ENCODE data around the gene PSMC2. TPM values are rescaled to one million over a fixed set of nuclear protein-coding genes. Genes with fewer than 3 reads are reported as not detected.
"Not testable (repeated sequence)": the region's sequence is repeated elsewhere in the genome, so short reads cannot be mapped to it uniquely, and the experiment has no call there.

PSMC2 gene
- total RNA-seq, 1 experiment from 2014 or later: 415 TPM

GRCh38 chr7:103379270-103379975, 32.0 kb downstream of the PSMC2 start:
- no peak for DNase-seq (ENCODE audit: low spot score)

DNA sequence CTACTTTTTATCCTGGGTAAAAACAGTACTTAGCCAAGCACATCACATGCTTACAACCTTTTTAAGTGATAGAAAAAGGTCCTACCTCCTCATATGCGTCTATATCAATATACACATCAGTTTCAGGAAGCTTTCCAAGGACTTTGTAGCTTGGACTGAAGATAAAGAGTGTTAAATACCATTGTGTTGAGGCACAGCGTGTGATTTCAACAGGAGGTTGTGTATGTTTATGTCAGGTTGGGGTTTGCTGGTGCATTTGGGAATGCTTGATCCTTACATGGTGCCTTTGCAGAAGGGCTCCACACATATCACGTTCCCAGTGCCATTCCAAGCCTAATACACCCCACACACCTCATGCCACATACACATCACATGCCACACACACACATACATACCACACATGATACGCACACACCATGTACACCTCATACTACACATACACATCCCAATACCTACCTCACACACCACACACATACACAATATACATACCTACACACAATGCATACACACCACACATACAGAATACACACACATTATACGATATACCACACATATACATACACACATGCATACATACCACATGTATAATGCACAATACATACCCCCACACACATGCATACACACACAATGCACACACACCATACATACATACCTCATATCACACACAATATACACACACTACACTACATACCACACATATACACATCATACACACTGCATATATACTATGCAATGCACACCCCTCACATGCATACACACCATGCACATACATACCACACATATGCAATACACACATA, 33.1 kb downstream of the PSMC2 start:
- DNase-seq (ENCODE audit: low spot score): no peak

GRCh38 chr7:103381280-103382031, 34.0 kb downstream of the PSMC2 start:
- DNase-seq (ENCODE audit: low spot score): no peak

GRCh38 chr7:103382032-103382402, 34.6 kb downstream of the PSMC2 start:
- no peak for DNase-seq (ENCODE audit: low spot score)

DNA sequence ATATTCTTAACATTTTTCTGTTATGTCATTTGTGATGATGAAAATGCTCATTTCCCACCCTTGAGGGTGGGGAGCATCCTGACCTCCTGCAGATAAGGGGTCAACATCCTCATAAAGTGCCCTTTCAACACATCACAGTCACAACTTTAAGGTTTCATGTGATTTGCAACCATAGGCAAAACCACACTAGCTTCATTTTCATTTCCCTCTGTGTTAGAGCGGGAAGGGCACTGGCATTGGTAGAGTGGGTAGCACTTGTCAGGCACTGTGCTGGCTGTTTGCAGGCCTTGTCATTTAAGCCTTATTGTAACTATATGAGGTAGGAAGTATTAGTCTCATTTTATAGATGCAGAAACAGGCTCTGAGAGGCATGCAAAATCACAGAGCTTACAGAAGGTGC, 39.8 kb downstream of the PSMC2 start:
- no peak for DNase-seq (ENCODE audit: low spot score)

DNA sequence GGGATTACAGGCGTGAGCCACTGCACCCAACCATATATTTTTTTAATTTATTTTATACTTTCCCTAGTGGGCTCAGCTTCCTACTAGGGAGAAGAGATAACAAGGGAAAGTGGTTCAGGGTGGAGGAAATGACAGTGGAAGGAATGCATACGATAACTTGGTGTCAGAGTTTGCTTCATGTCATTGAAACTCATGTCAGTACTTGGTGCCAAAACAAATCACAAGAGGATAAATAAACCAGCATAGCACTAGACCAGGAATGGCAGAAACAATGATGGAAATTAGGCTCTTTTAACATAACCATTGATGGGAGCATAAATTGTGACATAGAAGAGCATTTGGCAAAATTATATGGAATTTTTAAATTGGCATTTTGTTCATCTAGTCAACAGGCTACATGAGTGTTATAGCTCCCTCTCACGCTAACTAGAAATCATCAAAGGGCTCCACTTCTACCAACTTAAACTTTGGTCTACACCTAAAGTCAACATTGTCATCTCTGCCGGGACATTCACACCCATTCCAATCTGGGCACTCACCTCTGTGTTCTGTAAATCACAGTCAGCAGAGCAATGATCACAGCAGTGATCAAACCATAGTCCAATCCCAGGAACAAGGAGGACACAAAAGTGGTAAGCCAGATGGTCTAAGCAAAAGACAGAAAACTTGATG, 41.2 kb downstream of the PSMC2 start:
- DNase-seq (ENCODE audit: low spot score): no peak

DNA sequence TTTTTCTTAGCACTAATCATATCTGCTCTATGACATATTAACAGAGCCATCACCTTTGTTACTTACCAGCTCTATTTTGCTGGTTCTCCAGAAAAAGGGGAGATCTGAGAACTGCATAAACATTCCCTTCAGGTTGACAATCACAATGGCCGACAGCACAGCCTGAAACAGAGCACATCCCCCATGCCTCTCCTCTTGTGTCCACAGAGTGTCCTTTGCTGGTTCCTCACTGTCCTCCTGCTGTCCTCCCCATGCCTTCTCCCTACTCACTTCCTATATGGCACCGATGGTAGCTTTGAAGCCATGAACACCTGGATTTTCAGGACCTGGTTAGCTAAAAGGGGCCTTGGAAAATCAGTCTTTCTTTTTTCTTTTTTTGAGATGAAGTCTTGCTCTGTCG, 41.8 kb downstream of the PSMC2 start:
- DNase-seq (ENCODE audit: low spot score): no peak

DNA sequence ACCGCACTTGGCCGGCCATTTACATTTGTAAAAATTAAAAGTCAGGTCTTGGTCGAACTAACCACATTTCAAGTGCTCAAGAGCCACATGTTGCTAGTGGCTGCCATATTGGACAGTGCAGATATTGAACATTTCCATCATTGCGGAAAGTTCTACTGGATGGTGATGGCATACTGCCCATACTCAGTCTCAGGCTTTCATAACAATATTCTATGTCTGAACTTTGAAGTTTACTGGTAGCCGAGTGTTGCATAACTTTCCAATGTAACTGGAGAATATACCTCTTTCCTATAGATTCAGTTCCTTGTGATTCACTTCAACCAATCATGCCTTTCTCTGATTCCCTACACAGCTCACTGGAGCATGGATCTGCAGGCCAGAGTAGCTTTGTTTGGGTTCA, 43.7 kb downstream of the PSMC2 start:
- no peak for DNase-seq (ENCODE audit: low spot score)

- no peak for DNase-seq (ENCODE audit: low spot score)
Measured at GRCh38 chr7:103391976-103392375, 44.5 kb downstream of the PSMC2 start.

DNA sequence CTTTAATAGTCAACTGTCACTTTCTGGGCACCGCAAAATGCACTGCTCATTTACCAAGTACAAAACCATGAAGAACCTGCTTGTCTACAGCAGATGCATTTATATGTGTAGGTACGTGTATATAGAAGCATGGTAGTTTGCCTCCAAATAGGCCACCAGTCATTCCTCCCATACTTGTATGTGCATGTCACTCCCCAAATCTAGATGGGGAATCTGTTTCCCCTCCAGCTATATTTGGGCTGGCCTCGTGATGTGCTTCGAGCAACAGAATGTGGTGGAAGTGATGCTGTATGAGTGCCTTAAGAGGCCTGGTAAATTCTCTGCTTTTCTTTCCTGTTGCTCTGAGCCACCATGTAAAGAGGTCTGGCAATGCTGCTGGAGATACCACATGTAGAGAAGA, 47.1 kb downstream of the PSMC2 start:
- no peak for DNase-seq (ENCODE audit: low spot score)

DNA sequence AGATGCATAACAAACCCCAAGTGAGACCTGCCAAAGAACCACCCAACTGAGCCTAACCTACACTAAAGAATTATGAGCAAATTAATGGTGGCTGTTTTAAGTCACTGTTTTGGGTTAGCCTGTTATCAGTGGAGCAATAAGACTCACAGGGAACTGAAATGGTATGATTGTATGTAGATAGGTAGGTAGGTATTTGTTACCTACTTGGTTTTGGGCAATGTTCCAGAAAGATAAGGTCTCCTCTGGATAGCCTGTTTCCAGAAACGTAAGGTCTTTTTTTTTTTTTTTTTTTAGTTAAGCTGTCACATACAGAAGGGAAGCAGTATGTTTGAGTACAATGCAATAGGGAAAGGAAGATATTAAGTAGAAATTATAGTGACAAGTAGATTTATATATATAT, 47.6 kb downstream of the PSMC2 start:
- DNase-seq (ENCODE audit: low spot score): no peak

DNA sequence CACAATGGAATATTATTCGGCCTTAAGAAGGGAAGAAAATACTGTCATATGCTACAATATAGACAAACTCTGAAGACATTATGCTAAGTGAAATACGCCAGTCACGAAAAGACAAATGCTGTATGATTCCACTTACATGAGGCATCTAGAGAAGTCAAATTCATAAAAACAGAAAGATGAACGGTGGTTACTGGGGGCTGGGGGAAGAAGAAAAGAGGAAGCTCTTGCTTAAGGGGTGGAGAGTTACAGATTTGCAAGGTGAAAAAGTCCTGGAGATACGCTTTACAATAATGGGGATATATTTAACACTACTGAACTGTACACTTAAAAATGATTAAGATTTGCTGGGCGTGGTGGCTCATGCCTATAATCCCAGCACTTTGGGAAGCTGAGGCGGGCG, 49.0 kb downstream of the PSMC2 start:
- DNase-seq (ENCODE audit: low spot score): no peak

- no peak for DNase-seq (ENCODE audit: low spot score)
Measured at GRCh38 chr7:103398483-103399127, 51.2 kb downstream of the PSMC2 start.

GRCh38 chr7:103399687-103400086, 52.2 kb downstream of the PSMC2 start:
- DNase-seq (ENCODE audit: low spot score): not testable (repeated sequence)

GRCh38 chr7:103405789-103406613, 58.6 kb downstream of the PSMC2 start:
- not testable (repeated sequence) for DNase-seq (ENCODE audit: low spot score)

DNA sequence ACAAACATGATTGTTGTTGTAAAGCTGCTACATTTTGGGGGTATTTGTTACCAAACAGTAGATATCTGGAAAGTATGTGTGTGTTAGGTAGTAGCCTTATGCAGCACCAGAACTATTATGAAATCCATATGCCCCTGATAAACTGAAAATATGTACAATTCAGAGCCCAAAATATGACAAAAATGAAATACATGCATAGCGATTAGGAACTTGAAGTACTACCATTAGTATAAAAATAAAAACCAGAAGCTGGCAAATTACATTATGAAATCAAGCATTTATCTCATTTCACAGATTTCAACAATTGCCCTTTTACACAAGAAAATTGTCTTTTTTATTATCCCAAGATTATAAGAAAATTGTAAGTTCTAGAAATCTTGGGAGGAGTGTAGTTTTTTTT, 64.7 kb downstream of the PSMC2 start:
- no peak for DNase-seq (ENCODE audit: low spot score)

DNA sequence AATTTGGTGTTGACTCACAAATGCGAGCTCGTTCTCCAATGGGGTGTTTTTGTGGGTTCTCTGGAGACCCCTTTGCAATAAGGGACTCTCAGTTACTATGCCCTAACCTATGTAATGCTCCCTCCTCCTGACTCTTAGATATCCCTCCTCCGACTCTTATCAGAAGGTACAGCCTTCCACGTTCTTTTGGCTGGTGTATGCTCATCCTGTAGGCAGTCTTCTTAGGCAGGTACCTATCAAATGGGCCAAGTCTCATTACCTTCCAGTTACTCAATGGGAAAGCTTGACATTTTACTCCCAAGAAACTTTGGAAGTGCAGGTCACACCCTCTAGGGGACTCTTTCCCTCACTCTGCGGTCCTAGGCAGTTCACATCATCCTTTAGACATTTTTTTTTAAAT, 66.0 kb downstream of the PSMC2 start:
- no peak for DNase-seq (ENCODE audit: low spot score)

- DNase-seq (ENCODE audit: low spot score): no peak
Measured at GRCh38 chr7:103418241-103418640, 70.8 kb downstream of the PSMC2 start.
